ENCODE data around the gene SLCO2B1.

DNA sequence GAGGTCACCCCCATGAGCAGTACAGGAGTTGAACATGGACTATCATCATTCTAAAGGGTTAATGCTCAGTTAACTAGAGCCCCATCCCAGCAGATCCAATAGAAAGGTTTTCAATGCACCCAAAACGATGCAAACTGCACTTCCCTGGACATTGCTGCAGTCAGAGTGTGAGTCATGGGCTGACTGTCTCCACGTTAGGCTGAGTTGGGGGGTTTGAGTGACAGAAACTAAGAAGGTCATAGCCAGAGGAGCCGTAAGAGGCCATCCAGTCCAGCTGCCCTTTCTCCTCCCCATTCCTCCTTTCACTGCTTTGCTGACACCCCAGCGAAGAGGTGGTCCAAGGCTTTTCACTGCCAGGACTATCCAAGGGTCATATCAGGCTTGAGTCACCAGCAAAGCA is 43.7 kb upstream of the SLCO2B1 start:
- TF ChIP-seq, protein P1, sequence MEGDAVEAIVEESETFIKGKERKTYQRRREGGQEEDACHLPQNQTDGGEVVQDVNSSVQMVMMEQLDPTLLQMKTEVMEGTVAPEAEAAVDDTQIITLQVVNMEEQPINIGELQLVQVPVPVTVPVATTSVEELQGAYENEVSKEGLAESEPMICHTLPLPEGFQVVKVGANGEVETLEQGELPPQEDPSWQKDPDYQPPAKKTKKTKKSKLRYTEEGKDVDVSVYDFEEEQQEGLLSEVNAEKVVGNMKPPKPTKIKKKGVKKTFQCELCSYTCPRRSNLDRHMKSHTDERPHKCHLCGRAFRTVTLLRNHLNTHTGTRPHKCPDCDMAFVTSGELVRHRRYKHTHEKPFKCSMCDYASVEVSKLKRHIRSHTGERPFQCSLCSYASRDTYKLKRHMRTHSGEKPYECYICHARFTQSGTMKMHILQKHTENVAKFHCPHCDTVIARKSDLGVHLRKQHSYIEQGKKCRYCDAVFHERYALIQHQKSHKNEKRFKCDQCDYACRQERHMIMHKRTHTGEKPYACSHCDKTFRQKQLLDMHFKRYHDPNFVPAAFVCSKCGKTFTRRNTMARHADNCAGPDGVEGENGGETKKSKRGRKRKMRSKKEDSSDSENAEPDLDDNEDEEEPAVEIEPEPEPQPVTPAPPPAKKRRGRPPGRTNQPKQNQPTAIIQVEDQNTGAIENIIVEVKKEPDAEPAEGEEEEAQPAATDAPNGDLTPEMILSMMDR (IDR thresholded peaks at IDR 0.05): no peak
- TF ChIP-seq ATF3 (CRISPR knock-in tag; conservative IDR thresholded peaks at IDR 0.05): no peak
- no peak for TF ChIP-seq HMGXB4 (CRISPR knock-in tag; IDR thresholded peaks at IDR 0.05)
